Mucosa of descending colon (tissue), 3 donors: Measurements from ENCODE around the gene NRP2. TPM values are rescaled to one million over a fixed set of nuclear protein-coding genes. Genes with fewer than 3 reads are reported as not detected.

Source experiments
- ATAC-seq: fragments of 200-7000 bp; cut with Tn5 transposase; one replicate; pipeline ENCODE4 v1.9.1; 2020; ENCODE audit warnings: mild to moderate bottlenecking, moderate library complexity
- DNase-seq, 3 donors: peaks; one replicate each; pipeline ENCODE4 v3.0.0-alpha.2; 2020
- H3K36me3 ChIP-seq: fragments of 200-600 bp; one replicate; pipeline ENCODE4 v1.8.0; 2021; ENCODE audit warnings: low read depth, mild to moderate bottlenecking
- H3K4me1 ChIP-seq: fragments of 200-600 bp; one replicate; pipeline ENCODE4 v1.8.0; 2021; ENCODE audit warnings: low read depth, mild to moderate bottlenecking
- H3K4me3 ChIP-seq: fragments of 200-600 bp; one replicate; pipeline ENCODE4 v1.8.0; 2021; ENCODE audit warnings: mild to moderate bottlenecking
- H3K9me3 ChIP-seq: fragments of 200-600 bp; one replicate; pipeline ENCODE4 v1.8.0; 2021; ENCODE audit warnings: mild to moderate bottlenecking
- intact Hi-C, 2 donors: fragments of 100-400 bp; cut with DNase I in 1 of 2; cut with micrococcal nuclease in 1 of 2; formaldehyde crosslinking; loops; one replicate each; pipeline versions ENCODE4 v1.11.0 to v1.11.1; 2022; cut with DNase I, micrococcal nuclease
- total RNA-seq, 3 donors: library from RNA; stranded (reverse); fragmentation: NEBNext Ultra II Directional in 2 of 3; extraction: Animal tissue kit (Norgen Biotek cat#: 25700) in 2 of 3; gene quantifications; one replicate each; pipeline versions ENCODE4 v1.2.1 to v1.2.4, GENCODE V29; 2021 to 2023
- TF ChIP-seq, protein P1 (sequence below): fragments of 200-600 bp; IDR thresholded peaks from one replicate; pipeline ENCODE4 v1.8.0; 2022; ENCODE audit warnings: antibody characterized with exemption, mild to moderate bottlenecking
- donor health status: DM: no; HTN: no; CAD: no; lungs with moderate emphysema.
- donor health status: DM: no; HTN: no; CAD: no.
- donor health status: DM: no; HTN: yes; CAD: no.

NRP2 gene
- total RNA-seq, 3 donors from 2014 or later, result 12.3 to 300 (median 19.2) TPM

DNA sequence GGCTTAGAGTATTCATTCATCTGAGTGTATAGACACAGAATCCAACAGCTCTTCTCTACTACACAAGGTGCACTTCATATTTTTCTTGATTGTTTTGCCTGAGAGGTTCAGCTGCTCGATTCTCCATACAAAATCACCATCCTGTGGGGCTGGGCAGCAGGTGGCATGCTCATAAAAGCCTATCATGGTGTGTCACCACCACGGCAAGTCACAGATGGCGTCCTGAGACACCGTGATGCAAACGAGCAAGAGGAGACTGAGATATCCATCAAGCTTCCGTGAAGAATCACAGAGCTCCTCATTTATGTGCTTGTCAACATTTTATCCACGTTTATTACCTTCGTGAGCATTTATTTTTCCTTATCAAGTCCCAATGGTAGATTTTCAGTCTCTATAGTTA is 22.4 kb upstream of the NRP2 start:
- Histone ChIP-seq H3K4me3 (no peak overlapping the region), H3K9me3 (no peaks in the 10 kb centered on the region), H3K4me1 (no peaks in the 10 kb centered on the region), H3K36me3 (no peaks in the 10 kb centered on the region)
- DNase-seq, result no peak
- TF ChIP-seq, protein P1, sequence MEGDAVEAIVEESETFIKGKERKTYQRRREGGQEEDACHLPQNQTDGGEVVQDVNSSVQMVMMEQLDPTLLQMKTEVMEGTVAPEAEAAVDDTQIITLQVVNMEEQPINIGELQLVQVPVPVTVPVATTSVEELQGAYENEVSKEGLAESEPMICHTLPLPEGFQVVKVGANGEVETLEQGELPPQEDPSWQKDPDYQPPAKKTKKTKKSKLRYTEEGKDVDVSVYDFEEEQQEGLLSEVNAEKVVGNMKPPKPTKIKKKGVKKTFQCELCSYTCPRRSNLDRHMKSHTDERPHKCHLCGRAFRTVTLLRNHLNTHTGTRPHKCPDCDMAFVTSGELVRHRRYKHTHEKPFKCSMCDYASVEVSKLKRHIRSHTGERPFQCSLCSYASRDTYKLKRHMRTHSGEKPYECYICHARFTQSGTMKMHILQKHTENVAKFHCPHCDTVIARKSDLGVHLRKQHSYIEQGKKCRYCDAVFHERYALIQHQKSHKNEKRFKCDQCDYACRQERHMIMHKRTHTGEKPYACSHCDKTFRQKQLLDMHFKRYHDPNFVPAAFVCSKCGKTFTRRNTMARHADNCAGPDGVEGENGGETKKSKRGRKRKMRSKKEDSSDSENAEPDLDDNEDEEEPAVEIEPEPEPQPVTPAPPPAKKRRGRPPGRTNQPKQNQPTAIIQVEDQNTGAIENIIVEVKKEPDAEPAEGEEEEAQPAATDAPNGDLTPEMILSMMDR, result no peak
- intact Hi-C loops, result no loop called here
- no peak for ATAC-seq

DNA sequence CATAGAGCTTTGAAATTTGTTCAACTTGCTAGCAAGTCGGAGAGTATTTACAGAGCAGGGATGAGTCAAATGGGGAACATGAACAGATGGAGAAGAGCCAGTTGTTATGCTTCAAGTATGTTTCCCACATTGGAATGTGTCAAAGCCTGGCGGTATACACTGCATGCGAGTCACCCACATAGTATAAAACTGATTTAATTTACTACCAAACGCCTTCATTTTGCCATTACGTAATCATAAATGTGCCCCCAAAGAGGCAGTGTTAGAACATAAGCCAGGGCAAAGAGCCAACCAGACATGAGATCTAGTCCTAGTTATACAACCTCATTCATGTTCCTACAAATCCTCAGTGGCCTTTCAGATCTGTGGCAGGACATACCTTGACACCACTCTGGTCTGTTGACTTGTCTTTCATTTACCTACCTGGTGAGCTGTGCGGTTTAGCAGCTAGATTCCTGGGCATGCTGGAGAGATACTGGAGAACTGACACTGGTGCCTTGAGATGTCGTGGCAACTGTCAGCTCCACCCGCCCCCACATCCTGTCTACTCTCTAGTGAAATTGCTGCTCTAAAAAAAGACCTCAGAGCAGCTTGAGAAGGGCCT is 21.7 kb upstream of the NRP2 start:
- DNase-seq (no peak), ATAC-seq (peak; percentile 51)
- TF ChIP-seq, protein P1, result no peak
- H3K4me1 ChIP-seq, result no peaks in the 10 kb centered on the region
- H3K4me3 ChIP-seq, result no peak overlapping the region
- intact Hi-C loops, result no loop called here
- H3K9me3 ChIP-seq, result no peaks in the 10 kb centered on the region
- no peaks in the 10 kb centered on the region for H3K36me3 ChIP-seq

DNA sequence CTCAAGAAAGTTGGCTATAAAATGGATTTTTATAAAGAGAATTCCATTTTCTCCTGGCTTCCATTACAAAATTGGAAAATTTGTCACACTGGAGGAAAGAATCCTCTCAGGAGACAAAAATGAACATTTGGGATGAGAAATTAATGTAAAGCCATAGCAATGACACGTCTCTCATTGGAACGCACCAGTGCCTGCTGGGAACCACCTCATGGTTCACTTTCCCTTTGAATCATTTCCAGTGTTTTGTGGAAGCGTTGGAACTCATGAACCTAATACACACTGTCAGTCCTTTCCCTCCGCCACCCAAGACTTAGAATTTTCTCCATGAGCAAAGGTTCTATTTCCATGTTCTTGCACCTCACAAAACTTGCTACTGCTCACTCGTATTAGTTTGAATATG is 21.0 kb upstream of the NRP2 start:
- no peaks in the 10 kb centered on the region for H3K36me3 ChIP-seq
- intact Hi-C loops, result no loop called here
- ATAC-seq (no peak), DNase-seq (no peak)
- TF ChIP-seq, protein P1, result no peak
- H3K4me1 ChIP-seq, result no peaks in the 10 kb centered on the region
- no peaks in the 10 kb centered on the region for H3K9me3 ChIP-seq
- H3K4me3 ChIP-seq, result no peak overlapping the region

DNA sequence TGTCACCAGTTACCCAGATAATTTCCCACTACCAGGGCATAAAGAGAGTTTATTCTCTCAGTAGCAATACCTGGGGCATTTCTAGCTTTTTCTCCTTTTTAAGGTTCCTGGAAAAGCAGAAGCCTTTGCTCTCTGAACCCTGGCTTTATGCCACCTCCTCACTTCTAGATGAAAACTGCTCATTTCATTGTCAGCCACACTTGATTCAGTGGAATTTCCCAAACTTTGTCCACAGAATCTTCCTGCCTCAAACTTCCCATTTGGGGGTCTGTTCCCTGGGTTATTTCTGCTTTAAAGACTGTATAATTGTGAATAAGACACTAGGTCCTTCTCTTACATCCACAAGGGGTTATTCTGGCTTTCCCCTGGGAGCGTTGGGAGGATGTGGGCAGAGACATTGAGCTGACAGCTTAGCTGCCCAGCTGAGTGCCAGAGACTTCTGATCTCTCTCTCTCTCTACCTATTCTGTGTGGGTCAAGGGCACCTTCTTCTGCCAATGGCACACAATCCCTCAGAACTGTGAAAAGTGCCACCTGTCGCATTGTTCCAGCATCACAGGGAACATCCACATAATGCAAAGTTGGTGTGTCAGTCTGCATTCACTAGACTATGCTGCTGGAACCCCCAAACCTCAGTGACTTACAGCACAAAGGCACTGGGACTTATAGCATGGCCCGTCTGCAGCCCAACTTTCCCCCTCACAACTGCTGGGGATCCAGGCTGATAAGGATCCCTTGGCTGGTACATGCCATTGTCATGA is 19.9 kb upstream of the NRP2 start:
- no peak for ATAC-seq
- intact Hi-C loops, result no loop called here
- Histone ChIP-seq H3K9me3 (no peaks in the 10 kb centered on the region), H3K4me3 (no peak overlapping the region), H3K4me1 (no peaks in the 10 kb centered on the region), H3K36me3 (no peaks in the 10 kb centered on the region)
- no peak for DNase-seq
- TF ChIP-seq, protein P1, result no peak

DNA sequence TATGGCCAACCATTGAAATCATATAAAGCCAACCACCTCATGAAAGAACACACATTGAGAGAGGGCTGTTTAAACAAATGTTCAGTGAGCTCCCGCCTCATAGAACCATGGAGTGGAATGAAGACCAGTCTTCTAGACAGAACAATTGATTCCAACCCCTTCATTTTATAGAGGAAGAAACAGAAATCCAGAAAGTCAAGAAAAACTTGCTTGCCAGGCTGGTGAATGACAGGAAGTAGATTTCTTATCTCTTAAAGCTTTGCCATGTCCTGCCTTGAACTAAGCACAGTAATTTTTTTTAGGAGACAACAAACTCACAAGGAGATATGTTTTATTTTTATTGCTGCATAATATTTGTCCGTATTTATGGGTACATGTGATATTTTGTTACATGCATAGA is 16.5 kb upstream of the NRP2 start:
- DNase-seq, result no peak
- no peak overlapping the region for H3K4me3 ChIP-seq
- TF ChIP-seq, protein P1, result no peak
- intact Hi-C loops, result no loop called here
- no peaks in the 10 kb centered on the region for H3K9me3 ChIP-seq
- H3K4me1 ChIP-seq, result no peaks in the 10 kb centered on the region
- no peak for ATAC-seq
- no peaks in the 10 kb centered on the region for H3K36me3 ChIP-seq
